Prostate gland (tissue), 2 donors: ENCODE results near the gene FAM53A. TPM values are rescaled to one million over a fixed set of nuclear protein-coding genes. Genes with fewer than 3 reads are reported as not detected.

Source experiments
- DNase-seq: peaks from one replicate; pipeline ENCODE4 v3.0.0-alpha.2; 2019; ENCODE audit warnings: low spot score
- H3K27ac ChIP-seq, 2 donors: fragments of 200-600 bp; sonication (generic); 2 replicates each; pipeline ENCODE4 v1.5.1; 2017 to 2019
- H3K27me3 ChIP-seq: fragments of 200-600 bp; sonication (generic); replicated peaks from 2 replicates; pipeline ENCODE4 v1.5.1; 2019; ENCODE audit not compliant: insufficient read depth
- H3K36me3 ChIP-seq, 2 donors: fragments of 200-600 bp; sonication (generic); 1 replicate in 1 of 2; 2 replicates in 1 of 2; pipeline versions ENCODE4 v1.5.1 to v1.8.1; 2017 to 2019
- H3K4me1 ChIP-seq: fragments of 200-600 bp; sonication (generic); replicated peaks from 2 replicates; pipeline ENCODE4 v1.5.1; 2019
- H3K4me3 ChIP-seq, 2 donors: fragments of 200-600 bp; sonication (generic); 2 replicates each; pipeline ENCODE4 v1.5.1; 2017 to 2019
- H3K9me3 ChIP-seq: fragments of 200-600 bp; sonication (generic); 2 replicates; pipeline ENCODE4 v1.5.1; 2017
- POLR2A ChIP-seq: fragments of 450-650 bp; IDR thresholded peaks from one replicate; pipeline ENCODE4 v1.6.1; 2016; ENCODE audit warnings: antibody characterized with exemption, mild to moderate bottlenecking
- POLR2AphosphoS5 ChIP-seq: sonication (generic); formaldehyde crosslinking; IDR thresholded peaks from one replicate; pipeline ENCODE4 v1.6.1; 2017; ENCODE audit warnings: antibody characterized with exemption
- WGBS: methylation state at CpG from one replicate; pipeline ENCODE4 v1.1.5; 2018; 5-methylcytosine and 5-hydroxymethylcytosine counted together
- intact Hi-C: fragments of 100-400 bp; cut with DNase I; formaldehyde crosslinking; loops from one replicate; pipeline ENCODE4 v1.14.2; 2022
- total RNA-seq, 2 donors: library from RNA; depleted of rRNA; stranded (reverse); fragments of >200 nt; gene quantifications; one replicate each; pipeline ENCODE4 v1.1.0, GENCODE V29; 2016
- TF ChIP-seq, protein P1 (sequence below), 4 experiments: fragments of 200-600 bp in 2 of 4; fragments of 450-650 bp in 2 of 4; sonication (generic) in 2 of 4; IDR thresholded peaks; 1 replicate in 3 of 4; 2 replicates in 1 of 4; pipeline ENCODE4 v1.5.1; 2016 to 2019; ENCODE audit warnings: antibody characterized with exemption in 4 of 4, mild to moderate bottlenecking in 2 of 4, moderate library complexity in 2 of 4

Gene FAM53A
- total RNA-seq, 2 donors from 2014 or later, result 2.3 to 16.8 TPM

GRCh38 chr4:1639299-1639868, 44.7 kb downstream of the FAM53A start:
- WGBS, result 85% methylated on average over 10 of the region's 11 CpGs
- intact Hi-C loops, result no loop called here

DNA sequence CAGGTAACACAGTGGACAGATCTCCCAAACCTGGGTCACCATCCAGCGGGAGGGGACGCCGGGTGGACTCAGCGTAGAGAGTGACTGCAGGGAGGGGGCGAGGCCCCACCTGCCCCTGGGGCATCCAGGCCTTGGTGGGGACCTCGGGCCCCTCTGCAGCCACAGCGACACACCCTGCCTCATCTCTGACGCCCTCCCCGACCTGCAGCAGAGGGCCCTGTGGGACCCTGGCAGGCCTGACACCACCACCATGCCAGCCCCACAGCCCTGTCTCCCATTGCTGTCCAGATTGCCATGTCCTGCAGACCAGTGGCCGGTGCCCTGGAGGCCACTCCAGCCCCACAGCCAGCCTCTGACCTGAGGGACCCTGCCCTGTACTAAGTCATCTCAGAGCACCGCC, 45.2 kb downstream of the FAM53A start:
- no peak for DNase-seq
- no peaks in the 10 kb centered on the region for H3K9me3 ChIP-seq
- no peaks in the 10 kb centered on the region for H3K36me3 ChIP-seq
- H3K27ac ChIP-seq, result no peak overlapping the region
- no peak overlapping the region for H3K4me3 ChIP-seq
- 90% methylated on average over 11 of the region's 11 CpGs for WGBS
- H3K27me3 ChIP-seq, result no peaks in the 10 kb centered on the region
- H3K4me1 ChIP-seq, result peaks cover 2% of the 10 kb centered on the region
- intact Hi-C loops, result no loop called here
- TF ChIP-seq POLR2AphosphoS5, result no peak
- TF ChIP-seq, protein P1, sequence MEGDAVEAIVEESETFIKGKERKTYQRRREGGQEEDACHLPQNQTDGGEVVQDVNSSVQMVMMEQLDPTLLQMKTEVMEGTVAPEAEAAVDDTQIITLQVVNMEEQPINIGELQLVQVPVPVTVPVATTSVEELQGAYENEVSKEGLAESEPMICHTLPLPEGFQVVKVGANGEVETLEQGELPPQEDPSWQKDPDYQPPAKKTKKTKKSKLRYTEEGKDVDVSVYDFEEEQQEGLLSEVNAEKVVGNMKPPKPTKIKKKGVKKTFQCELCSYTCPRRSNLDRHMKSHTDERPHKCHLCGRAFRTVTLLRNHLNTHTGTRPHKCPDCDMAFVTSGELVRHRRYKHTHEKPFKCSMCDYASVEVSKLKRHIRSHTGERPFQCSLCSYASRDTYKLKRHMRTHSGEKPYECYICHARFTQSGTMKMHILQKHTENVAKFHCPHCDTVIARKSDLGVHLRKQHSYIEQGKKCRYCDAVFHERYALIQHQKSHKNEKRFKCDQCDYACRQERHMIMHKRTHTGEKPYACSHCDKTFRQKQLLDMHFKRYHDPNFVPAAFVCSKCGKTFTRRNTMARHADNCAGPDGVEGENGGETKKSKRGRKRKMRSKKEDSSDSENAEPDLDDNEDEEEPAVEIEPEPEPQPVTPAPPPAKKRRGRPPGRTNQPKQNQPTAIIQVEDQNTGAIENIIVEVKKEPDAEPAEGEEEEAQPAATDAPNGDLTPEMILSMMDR (IDR thresholded peaks at IDR 0.05), result no peak
- TF ChIP-seq POLR2A, result no peak

More at GRCh38 chr4:1639299-1639868, 44.7 kb downstream of the FAM53A start:
- Histone ChIP-seq H3K4me3 (no peak overlapping the region), H3K27ac (no peak overlapping the region), H3K36me3 (no peaks in the 10 kb centered on the region), H3K27me3 (no peaks in the 10 kb centered on the region), H3K4me1 (peaks cover 2% of the 10 kb centered on the region), H3K9me3 (no peaks in the 10 kb centered on the region)
- TF ChIP-seq, protein P1 (IDR thresholded peaks at IDR 0.05), result no peak
- TF ChIP-seq POLR2AphosphoS5, result no peak
- TF ChIP-seq POLR2A, result no peak
- DNase-seq, result no peak

- no peak for DNase-seq
- no peak for TF ChIP-seq POLR2A
- TF ChIP-seq, protein P1 (IDR thresholded peaks at IDR 0.05), result no peak
- no peak for TF ChIP-seq POLR2AphosphoS5
- H3K36me3 ChIP-seq, result no peaks in the 10 kb centered on the region
- 88% methylated on average over 10 of the region's 10 CpGs for WGBS
- H3K27ac ChIP-seq, result no peak overlapping the region
- H3K27me3 ChIP-seq, result no peaks in the 10 kb centered on the region
- H3K4me3 ChIP-seq, result no peak overlapping the region
- peaks cover 2% of the 10 kb centered on the region for H3K4me1 ChIP-seq
- no peaks in the 10 kb centered on the region for H3K9me3 ChIP-seq
- intact Hi-C loops, result no loop called here
Measured at GRCh38 chr4:1638272-1638598, 45.9 kb downstream of the FAM53A start.

GRCh38 chr4:1637580-1638271, 46.4 kb downstream of the FAM53A start:
- Histone ChIP-seq H3K9me3 (no peaks in the 10 kb centered on the region), H3K27me3 (no peaks in the 10 kb centered on the region), H3K4me3 (no peak overlapping the region), H3K27ac (no peak overlapping the region), H3K4me1 (peaks cover 2% of the 10 kb centered on the region), H3K36me3 (no peaks in the 10 kb centered on the region)
- TF ChIP-seq POLR2AphosphoS5 (no peak), POLR2A (no peak)
- TF ChIP-seq, protein P1 (IDR thresholded peaks at IDR 0.05), result no peak
- intact Hi-C loops, result no loop called here
- no peak for DNase-seq
- 80% methylated on average over 9 of the region's 12 CpGs for WGBS
